ENCODE data around the gene IPO5. TPM values are rescaled to one million over a fixed set of nuclear protein-coding genes. Genes with fewer than 3 reads are reported as not detected.
A peak's percentile ranks its signal among the peaks of the same experiment; 100 is the strongest.

IPO5 gene
- total RNA-seq, 1 donor from 2014 or later: 154 TPM

GRCh38 chr13:97979556-97979955 is 26.1 kb downstream of the IPO5 start:
- H3K27me3 ChIP-seq (ENCODE audit: insufficient read depth, low read length): no peaks in the 10 kb centered on the region
- Mint-ChIP-seq H3K27me3 (ENCODE audit: low read depth, unreplicated experiment) (no peaks in the 10 kb centered on the region), H3K4me1 (ENCODE audit: low read depth, unreplicated experiment) (peaks cover 22% of the 10 kb centered on the region), H3K36me3 (ENCODE audit: low read depth, unreplicated experiment) (peaks cover 6% of the 10 kb centered on the region), H3K27ac (ENCODE audit: unreplicated experiment) (peak overlapping the region; percentile 72), H3K9me3 (ENCODE audit: unreplicated experiment) (no peaks in the 10 kb centered on the region), H3K4me3 (ENCODE audit: unreplicated experiment) (no peak overlapping the region)
- peaks cover 72% of the 10 kb centered on the region for H3K79me2 ChIP-seq (ENCODE audit: insufficient read depth, low read length)
- TF ChIP-seq EZH2 (IDR thresholded peaks at IDR 0.05; ENCODE audit: insufficient read depth, low read length) (no peak), CTCF (IDR thresholded peaks at IDR 0.05; ENCODE audit: insufficient read depth, low read depth, low read length) (no peak)
- no peak for DNase-seq (ENCODE audit: low read depth)
- H3K4me1 ChIP-seq (ENCODE audit: insufficient read depth, low read length): peaks cover 28% of the 10 kb centered on the region
- H3K4me3 ChIP-seq (ENCODE audit: insufficient read depth, low read depth, low read length): no peak overlapping the region
- H3K9ac ChIP-seq (ENCODE audit: low read length): no peak overlapping the region
- H3K4me2 ChIP-seq (ENCODE audit: low read length): peak overlapping the region; percentile 88
- H3K27ac ChIP-seq (ENCODE audit: low read depth, low read length): peak overlapping the region; percentile 92
- no peak overlapping the region for H2AFZ ChIP-seq (ENCODE audit: low read depth, low read length)
- H3K36me3 ChIP-seq (ENCODE audit: insufficient read depth, low read length): peaks cover 11% of the 10 kb centered on the region
- peak; percentile 34 for FAIRE-seq
- no peaks in the 10 kb centered on the region for H3K9me3 ChIP-seq (ENCODE audit: insufficient read depth, low read depth, low read length)
- H4K20me1 ChIP-seq (ENCODE audit: insufficient read depth, low read length): peaks cover 8% of the 10 kb centered on the region

GRCh38 chr13:97982286-97982685 is 28.8 kb downstream of the IPO5 start:
- no peaks in the 10 kb centered on the region for H3K9me3 Mint-ChIP-seq (ENCODE audit: unreplicated experiment)
- DNase-seq (ENCODE audit: low read depth): peak; percentile 54
- Histone ChIP-seq H3K4me3 (ENCODE audit: insufficient read depth, low read depth, low read length) (no peak overlapping the region), H3K4me2 (ENCODE audit: low read length) (no peak overlapping the region), H3K79me2 (ENCODE audit: insufficient read depth, low read length) (peaks cover 81% of the 10 kb centered on the region), H3K4me1 (ENCODE audit: insufficient read depth, low read length) (peaks cover 23% of the 10 kb centered on the region), H3K9me3 (ENCODE audit: insufficient read depth, low read depth, low read length) (no peaks in the 10 kb centered on the region), H3K27me3 (ENCODE audit: insufficient read depth, low read length) (no peaks in the 10 kb centered on the region), H3K27ac (ENCODE audit: low read depth, low read length) (peak overlapping the region; percentile 21), H3K9ac (ENCODE audit: low read length) (peak overlapping the region; percentile 33), H3K36me3 (ENCODE audit: insufficient read depth, low read length) (peaks cover 33% of the 10 kb centered on the region), H4K20me1 (ENCODE audit: insufficient read depth, low read length) (peaks cover 16% of the 10 kb centered on the region), H2AFZ (ENCODE audit: low read depth, low read length) (no peak overlapping the region)
- no peaks in the 10 kb centered on the region for H3K27me3 Mint-ChIP-seq (ENCODE audit: low read depth, unreplicated experiment)
- H3K36me3 Mint-ChIP-seq (ENCODE audit: low read depth, unreplicated experiment): peaks cover 12% of the 10 kb centered on the region
- peaks cover 22% of the 10 kb centered on the region for H3K4me1 Mint-ChIP-seq (ENCODE audit: low read depth, unreplicated experiment)
- H3K27ac Mint-ChIP-seq (ENCODE audit: unreplicated experiment): peak overlapping the region; percentile 69
- no peak for TF ChIP-seq EZH2 (IDR thresholded peaks at IDR 0.05; ENCODE audit: insufficient read depth, low read length)
- no peak for TF ChIP-seq CTCF (IDR thresholded peaks at IDR 0.05; ENCODE audit: insufficient read depth, low read depth, low read length)
- H3K4me3 Mint-ChIP-seq (ENCODE audit: unreplicated experiment): peak overlapping the region; percentile 3
- FAIRE-seq: peak; percentile 54

GRCh38 chr13:97986835-97987234 is 33.4 kb downstream of the IPO5 start:
- DNase-seq (ENCODE audit: low read depth) (no peak), FAIRE-seq (no peak)
- peaks cover 15% of the 10 kb centered on the region for H3K36me3 Mint-ChIP-seq (ENCODE audit: low read depth, unreplicated experiment)
- no peak overlapping the region for H3K27ac Mint-ChIP-seq (ENCODE audit: unreplicated experiment)
- Histone ChIP-seq H3K4me3 (ENCODE audit: insufficient read depth, low read depth, low read length) (no peak overlapping the region), H3K27ac (ENCODE audit: low read depth, low read length) (no peak overlapping the region), H2AFZ (ENCODE audit: low read depth, low read length) (no peak overlapping the region), H3K9ac (ENCODE audit: low read length) (no peak overlapping the region), H3K79me2 (ENCODE audit: insufficient read depth, low read length) (peaks cover 41% of the 10 kb centered on the region), H3K4me2 (ENCODE audit: low read length) (no peak overlapping the region), H3K4me1 (ENCODE audit: insufficient read depth, low read length) (peaks cover 4% of the 10 kb centered on the region), H3K9me3 (ENCODE audit: insufficient read depth, low read depth, low read length) (no peaks in the 10 kb centered on the region), H3K27me3 (ENCODE audit: insufficient read depth, low read length) (no peaks in the 10 kb centered on the region), H3K36me3 (ENCODE audit: insufficient read depth, low read length) (peaks cover 64% of the 10 kb centered on the region), H4K20me1 (ENCODE audit: insufficient read depth, low read length) (peaks cover 16% of the 10 kb centered on the region)
- no peak for TF ChIP-seq EZH2 (IDR thresholded peaks at IDR 0.05; ENCODE audit: insufficient read depth, low read length)
- no peak for TF ChIP-seq CTCF (IDR thresholded peaks at IDR 0.05; ENCODE audit: insufficient read depth, low read depth, low read length)
- peaks cover 8% of the 10 kb centered on the region for H3K4me1 Mint-ChIP-seq (ENCODE audit: low read depth, unreplicated experiment)
- H3K9me3 Mint-ChIP-seq (ENCODE audit: unreplicated experiment): no peaks in the 10 kb centered on the region
- no peak overlapping the region for H3K4me3 Mint-ChIP-seq (ENCODE audit: unreplicated experiment)
- no peaks in the 10 kb centered on the region for H3K27me3 Mint-ChIP-seq (ENCODE audit: low read depth, unreplicated experiment)

Data from astrocyte (in vitro differentiated cells and primary cell).